Effector CD8-positive, alpha-beta T cell (primary cell): ENCODE results near the gene CD83.
"Not testable (repeated sequence)": the region's sequence is repeated elsewhere in the genome, so short reads cannot be mapped to it uniquely, and the experiment has no call there.

Experiments used
- DNase-seq: peaks from one replicate; lab custom pipeline; 2025; lab: John Stamatoyannopoulos, UW
- total RNA-seq, 4 experiments: gene quantifications; one replicate each; lab custom pipeline; 2026; lab: John Stamatoyannopoulos, UW

The CD83 gene, protein sequence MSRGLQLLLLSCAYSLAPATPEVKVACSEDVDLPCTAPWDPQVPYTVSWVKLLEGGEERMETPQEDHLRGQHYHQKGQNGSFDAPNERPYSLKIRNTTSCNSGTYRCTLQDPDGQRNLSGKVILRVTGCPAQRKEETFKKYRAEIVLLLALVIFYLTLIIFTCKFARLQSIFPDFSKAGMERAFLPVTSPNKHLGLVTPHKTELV
- total RNA-seq, result 10.3 to 114 (median 15.9) reads per million in 4 experiments

DNA sequence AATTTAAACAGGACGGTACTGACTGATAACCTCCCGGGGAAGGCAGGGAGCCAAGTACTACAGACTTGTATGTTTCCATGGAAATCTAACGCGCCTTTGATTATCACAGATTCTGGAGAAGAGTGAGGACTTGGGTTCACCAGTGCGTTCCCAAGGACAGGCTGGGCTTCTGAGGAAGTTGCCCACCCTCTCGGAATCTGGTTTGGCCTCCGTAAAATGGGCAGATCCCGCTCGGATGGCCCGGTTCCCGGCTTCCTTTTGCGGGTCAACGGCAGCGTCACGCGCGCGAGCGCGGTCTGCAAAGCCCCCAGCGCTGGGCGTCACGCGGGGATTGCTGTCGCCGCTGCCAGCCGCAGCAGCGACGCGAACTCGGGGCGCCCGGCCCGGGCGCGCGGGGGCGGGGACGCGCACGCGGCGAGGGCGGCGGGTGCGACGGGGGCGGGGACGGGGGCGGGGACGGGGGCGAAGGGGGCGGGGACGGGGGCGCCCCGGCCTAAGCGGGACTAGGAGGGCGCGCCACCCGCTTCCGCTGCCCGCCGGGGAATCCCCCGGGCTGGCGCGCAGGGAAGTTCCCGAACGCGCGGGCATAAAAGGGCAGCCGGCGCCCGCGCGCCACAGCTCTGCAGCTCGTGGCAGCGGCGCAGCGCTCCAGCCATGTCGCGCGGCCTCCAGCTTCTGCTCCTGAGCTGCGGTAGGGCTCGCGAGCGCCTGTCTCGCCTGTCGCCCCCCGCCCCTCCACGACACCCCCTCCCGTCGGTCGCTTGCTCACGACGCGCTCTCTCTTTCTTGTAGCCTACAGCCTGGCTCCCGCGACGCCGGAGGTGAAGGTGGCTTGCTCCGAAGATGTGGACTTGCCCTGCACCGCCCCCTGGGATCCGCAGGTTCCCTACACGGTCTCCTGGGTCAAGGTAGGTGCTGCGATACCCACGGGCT, at the start of gene CD83:
Gene CD83, plus strand, starts transcription at position 615 of the 933 bp plus-strand sequence. Its CDS starts 40 bp downstream, at position 655.
- peak; percentile 81 for DNase-seq

DNA sequence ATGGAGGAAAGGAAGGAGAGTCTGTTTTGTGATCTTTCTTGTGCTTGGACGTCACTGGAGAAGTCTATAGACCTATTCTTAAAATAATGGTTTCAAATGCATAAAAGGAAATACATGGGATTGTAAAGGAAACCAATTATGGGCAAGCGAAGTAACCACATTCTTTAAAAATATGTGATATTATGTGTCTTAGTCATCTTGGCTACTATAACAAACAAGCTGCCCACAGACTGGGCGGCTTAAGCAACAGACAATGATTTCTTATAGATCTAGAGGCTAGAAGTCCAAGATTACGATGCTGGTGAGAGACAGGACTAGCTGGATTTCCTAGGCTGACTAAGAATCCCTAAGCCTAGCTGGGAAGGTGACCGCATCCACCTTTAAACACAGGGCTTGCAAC, 49.4 kb upstream of the CD83 start:
- DNase-seq, result no peak

DNA sequence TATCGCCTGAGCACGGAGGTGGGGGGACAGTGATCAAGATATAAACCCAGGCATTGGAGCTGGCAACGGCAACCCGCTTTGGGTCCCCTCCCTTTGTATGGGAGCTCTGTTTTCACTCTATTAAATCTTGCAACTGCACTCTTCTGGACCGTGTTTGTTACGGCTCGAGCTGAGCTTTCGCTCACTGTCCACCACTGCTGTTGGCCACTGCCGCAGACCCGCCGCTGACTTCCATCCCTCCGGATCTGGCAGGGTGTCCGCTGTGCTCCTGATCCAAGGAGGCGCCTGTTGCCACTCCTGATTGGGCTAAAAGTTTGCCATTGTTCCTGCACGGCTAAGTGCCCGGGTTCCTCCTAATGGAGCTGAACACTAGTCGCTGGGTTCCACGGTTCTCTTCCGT, 48.9 kb upstream of the CD83 start:
- no peak for DNase-seq

DNA sequence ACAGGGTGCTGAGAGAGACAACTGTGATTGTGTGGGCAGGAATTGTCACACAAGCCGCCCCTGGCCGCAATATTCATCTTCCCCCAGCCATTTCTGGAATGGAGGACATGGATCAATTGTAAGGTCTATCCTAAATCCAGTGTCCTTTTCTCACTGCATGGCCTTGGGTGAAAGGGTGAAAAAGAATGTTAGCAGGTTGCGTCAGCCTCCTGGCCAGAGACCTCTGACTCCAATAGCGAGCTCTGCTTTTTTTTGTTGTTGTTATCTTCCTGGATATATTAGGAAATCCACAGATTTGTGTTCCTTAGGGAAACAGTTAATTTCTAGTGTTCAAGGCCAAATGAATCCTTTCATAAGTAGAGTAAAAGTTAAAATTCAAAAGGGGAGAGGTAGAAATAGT, 47.1 kb upstream of the CD83 start:
- no peak for DNase-seq

DNA sequence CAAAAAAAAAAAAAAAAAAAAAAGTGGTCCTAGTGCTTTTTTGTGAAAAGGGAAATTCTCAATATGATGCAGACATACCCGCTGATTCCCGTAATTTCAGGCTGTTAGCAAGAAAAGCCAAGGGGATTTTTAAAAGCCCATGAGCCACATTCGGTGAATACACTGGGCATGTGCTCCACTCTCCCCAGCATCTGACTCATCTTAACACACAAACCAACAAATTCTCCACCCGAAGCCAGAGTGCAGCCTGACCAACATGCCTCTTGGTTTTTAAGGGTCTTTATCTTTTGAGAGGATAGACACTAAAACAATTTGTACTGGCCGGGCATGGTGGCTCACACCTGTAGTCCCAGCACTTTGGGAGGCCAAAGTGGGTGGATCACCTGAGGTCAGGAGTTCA, 45.5 kb upstream of the CD83 start:
- DNase-seq, result no peak

DNA sequence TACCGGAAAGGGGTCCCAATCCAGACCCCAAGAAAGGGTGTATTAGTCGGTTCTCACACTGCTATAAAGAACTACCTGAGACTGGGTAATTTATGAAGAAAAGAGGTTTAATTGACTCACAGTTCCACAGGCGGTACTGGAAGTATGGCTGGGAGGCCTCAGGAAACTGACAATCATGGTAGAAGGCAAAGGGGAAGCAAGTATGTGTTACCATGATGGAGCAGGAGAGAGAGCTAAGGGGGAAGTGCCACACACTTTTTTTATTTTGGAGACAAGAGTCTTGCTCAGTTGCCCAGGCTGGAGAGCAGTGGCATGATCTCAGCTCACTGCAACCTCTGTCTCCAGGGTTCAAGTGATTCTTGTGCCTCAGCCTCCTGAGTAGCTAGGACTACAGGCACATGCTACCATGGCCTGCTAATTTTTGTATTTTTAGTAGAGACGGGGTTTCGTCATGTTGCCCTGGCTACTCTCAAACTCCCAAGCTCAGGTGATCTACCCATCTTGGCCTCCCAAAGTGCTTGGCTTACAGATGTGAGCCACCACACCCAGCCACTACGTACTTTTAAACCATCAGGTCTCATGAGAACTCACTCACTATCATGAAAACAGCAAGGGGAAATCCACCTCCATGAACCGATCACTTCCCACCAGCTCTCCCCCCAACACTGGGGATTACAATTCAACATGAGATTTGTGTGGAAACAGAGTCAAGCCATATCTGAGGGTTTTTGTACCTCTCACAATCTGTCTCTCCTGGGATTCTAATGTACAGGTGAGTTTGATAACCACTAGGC, 43.8 kb upstream of the CD83 start:
- DNase-seq, result not testable (repeated sequence)

DNA sequence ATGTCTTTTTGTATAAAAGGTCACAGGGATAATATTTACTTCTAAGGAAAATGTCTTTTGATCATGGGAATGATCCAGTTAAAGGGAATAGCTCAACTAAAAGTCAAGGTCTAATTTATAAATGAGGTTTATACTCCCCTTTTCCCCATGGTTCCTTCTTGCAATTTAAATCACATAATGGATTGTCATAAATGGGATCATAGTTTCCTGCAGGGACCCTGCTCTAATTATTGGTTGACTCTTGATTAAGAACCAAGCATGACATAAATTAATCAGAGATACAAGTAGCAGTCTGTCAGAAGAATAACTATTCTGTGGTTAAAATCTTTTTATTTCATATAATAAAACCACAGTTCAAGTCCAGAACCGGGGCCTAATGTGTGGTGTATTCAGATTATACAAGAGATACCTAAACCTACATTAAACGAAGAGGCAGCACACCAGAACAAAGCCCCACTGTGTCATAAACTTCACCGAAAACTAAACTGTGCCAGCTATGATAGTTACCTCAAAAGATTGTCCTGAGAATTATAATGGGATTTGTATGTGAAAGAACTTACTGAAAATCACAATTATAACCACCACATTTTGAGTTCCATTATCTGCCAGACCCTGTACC, 43.0 kb upstream of the CD83 start:
- no peak for DNase-seq

DNA sequence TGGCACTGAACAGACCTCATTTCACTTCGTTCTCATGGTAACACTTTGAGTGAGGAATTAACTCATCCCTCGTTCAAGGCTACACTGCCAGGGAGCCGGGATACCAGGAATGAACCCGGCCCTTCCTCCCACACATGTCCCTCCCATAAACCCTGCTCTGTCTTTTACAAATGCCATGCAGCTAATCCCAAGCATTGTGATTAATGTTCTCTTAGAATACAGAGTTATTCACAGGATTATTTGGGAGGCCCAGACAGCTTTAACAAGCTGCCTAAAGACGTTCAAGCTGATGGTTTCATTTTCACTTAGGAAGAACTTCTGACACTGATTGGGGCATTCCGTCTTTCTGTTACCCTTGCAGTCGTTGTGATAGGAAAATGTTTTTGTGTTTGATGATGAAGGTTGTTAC, 42.5 kb upstream of the CD83 start:
- no peak for DNase-seq

DNA sequence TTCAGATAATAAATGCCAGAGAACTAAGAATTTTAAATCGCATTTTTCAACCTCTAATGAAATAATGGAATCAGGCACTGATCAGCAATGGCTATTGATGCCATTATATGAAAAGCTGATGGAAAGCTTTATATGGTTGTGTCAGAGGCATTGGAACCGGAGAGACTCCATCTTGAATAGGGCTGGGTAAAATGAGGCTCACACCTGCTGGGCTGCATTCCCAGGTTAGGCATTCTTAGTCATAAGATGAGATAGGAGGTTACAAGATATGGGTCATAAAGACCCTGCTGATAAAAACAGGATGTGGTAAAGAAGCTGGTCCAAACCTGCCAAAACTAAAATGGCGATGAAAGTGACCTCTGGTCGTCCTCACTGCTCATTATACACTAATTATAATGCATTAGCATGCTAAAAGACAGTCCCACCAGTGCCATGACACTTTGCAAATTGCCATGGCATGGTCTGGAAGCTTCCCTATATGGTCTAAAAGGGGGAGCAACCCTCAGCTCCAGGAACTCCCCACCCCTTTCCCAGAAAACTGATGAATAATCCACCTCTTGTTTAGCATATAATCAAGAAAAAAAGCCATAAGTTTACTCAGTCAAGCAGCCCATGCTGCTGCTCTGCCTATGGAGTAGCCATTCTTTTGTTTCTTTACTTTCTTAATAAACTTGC, 40.2 kb upstream of the CD83 start:
- DNase-seq, result no peak

DNA sequence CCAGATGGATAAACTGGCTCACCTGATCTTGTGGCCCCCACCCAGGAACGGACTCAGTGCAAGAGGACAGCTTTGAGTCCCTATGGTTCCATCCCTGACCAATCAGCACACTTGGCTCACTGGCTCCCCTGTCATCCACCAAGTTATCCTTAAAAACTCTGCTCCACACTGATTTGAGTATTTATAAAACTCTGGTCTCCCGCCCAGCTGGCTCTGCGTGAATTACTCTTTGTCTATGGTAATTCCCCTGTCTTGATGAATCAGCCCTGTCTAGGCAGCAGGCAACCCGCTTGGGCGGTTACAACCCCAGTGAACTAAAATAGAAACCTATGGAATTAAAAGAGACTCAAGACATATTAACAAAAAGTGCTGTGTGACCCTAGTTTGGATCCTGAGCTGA, 38.1 kb upstream of the CD83 start:
- no peak for DNase-seq

DNA sequence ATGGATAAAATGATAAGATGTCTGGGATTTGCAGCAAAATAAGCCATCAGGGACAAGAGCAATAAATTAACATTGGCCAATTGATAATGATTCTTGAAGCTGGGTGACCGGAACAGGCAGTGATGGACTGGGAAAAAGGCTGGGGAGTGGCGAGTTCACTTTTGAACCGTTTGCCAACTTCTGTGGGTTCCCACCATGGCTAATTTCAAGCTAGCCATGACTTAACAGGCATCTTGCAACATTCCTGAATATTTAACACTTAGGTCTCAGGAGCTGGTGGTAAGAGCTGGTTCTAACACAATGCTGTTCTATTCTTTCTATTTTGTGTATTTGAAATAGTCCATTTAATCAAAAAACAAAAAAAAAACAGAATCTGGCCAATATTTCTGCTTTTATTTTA, 37.6 kb upstream of the CD83 start:
- no peak for DNase-seq

DNA sequence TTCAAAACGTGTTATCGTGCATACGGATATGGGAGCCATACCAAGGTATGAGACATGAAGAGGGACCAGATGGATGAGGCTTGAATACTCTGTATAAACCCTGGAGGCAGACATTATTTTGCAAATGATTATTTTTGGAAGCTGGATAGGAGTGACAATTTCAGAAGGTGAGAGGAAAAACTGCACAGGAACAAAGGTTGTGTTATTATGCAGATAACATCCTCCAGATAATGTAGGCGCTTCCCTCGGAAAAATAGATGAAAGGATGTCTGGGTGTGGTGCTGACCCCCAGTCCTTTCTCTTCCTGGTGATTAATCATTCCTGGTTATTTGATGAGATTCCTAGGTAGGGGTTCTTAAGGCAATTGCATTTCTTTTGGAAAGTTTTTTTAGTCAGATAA, 36.4 kb upstream of the CD83 start:
- no peak for DNase-seq

DNA sequence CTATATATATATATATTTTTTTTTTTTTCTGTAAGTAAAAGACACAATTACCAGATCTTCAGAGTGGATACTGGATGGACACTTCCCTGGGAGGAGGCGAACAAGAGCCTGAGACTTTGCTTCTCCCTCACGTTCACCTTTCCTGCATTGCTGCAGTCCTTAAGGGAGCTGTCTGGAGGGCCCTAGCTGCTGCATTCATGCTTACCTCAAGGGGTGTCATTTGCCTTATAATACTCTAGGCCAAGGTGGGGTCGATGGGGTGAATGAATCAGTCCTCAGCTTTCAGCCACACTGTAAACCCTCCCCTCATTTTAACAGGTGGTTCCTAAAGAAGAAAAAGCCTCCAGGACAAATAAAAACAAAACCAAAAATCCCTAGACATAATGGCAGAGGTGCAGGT, 34.8 kb upstream of the CD83 start:
- DNase-seq, result no peak

DNA sequence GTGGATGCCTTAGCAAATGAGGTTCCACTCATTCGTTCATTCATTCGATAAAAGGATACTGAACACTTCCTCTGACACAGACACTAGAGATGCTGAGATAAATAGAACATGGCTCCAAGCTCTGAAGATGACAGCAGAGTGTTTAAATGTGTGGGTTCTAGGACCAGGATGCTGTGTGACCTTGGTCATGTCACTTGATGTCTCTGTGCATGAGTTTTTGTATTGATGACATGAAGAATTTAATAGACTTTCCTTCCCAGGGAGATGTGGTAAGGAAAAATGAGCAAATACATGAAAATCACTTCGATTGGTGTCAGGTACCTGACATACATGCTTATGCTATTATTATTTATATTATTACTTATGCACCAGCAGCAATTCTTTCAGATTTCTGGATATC, 34.3 kb upstream of the CD83 start:
- no peak for DNase-seq

DNA sequence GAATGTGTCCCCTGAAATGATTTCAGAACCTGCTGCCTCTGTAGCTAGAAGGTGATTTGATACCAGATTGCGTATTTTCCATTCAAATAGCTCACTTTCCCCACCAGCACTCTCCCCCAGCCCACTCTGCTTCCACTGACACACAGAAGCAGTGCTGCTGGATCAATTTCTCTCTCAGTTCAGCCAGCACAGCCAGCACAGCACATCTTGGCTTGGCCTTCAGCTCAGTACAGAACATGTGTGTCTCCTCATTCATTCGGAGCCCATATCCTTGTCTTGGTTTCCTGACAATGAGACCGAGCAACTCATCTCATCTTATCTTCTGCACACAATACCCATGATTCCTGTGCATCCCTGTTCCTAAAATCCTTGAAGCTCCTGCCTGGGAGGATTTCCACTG, 33.8 kb upstream of the CD83 start:
- no peak for DNase-seq

DNA sequence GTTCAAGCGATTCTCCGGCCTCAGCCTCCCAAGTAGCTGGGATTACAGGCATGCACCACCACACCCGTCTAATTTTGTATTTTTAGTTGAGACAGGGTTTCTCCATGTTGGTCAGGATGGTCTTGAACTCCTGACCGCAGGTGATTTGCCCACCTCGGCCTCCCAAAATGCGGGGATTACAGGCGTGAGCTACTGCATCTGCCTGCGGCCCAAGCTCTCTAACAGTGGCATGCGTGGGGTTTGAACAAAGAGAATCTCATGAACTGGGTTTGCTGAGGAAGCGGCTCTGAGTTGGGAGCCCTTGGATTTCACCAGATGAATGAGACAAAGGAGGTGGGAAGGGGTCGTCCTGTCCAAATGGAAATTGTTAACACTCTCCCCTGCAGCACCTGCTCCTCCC, 33.2 kb upstream of the CD83 start:
- DNase-seq, result no peak

DNA sequence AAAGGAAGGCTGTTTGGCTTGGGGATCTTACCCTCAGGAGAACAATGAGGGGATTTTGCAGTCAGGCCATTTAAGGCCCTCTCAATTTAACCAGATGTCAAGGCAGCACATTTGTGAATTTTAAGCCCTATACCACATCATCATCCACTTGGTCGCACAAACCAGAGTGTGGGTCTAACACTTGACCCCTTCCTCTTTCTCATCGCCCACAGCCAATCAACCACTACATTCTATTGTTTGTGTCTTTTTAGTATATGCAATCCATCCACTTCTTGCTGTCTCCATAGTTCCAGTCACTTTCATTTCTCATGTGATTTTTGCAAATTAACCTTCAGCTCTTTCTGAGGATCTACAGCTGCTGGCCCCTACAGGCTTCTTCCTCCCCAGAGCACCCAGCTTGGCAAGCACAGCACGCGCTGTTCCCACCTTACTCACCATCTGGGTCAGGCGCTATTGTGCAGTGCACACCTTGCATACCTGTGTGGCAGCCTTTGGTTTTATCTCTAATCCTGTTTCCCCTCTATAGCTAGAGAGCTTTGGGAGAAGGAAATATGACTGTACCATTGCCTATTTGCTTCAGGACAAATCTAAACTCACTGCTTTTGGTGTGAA, 32.3 kb upstream of the CD83 start:
- no peak for DNase-seq

DNA sequence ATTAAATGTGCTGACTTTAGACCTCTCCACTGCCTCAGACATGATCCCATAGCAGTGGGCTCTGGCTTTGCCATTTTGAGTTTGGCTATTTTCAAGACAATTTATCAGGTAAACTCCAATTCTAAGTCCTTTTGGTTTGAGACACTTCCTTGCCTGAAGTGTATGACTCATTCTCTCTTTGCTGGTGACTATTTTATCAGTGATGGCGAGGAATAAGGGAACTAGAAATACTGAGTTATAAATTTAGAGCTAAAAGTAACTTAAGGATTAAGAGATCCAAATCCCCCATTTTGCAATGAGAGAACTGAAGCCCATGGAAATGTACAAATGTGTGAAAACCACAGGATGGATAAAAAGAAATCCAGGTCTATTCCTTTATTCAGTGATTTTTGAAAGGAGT, 30.9 kb upstream of the CD83 start:
- DNase-seq, result no peak

DNA sequence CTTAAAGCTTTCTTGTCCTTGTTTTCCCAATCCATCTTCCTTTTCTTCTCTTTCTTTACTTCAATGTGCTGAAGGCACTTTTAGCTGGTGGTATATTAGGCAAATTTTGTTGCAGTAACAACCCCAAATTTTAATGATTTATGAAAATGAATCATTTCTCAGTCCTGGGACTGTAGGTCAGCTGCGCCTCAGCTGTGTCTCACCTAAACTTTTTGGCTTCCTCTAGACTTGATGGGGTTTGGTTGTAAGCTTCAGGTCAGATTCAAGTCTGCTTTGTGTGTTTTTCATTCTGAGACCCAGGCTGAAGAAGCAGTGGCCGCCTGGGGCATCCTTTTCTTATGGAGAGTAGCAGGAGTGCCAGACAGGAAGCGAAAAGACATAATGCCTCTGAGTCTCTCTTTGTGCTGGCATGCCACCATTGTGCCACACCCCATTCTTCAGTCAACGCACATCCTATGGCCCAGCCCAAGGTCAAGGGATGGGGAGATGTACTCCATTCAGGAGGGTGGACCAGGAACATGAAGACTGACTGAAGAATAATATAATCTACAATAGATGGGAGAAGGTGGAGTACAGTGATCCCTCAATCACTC, 28.9 kb upstream of the CD83 start:
- no peak for DNase-seq

DNA sequence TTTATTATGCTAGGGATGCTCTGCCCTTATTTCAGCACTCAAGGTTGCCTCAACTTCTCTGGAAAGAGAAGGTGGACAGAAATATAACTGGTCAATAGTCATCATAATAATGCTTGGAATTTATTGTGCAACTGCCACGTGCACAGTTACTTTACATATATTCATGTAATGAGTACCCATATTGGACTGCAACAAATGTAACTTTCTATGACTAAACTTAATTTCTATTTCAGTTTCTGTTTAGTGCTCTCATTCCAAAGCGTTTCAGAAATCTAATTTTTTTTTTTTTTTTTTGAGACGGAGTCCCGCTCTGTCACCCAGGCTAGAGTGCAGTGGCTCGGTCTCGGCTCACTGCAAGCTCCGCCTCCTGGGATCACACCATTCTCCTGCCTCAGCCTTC, 28.3 kb upstream of the CD83 start:
- DNase-seq, result no peak
